PFSK-1 (cell line): ENCODE measurements around the gene FGGY.

Experiments used
- FOXP2 ChIP-seq: optimal IDR thresholded peaks from 2 replicates; pipeline ENCODE3; 2011; ENCODE audit warnings: borderline replicate concordance, control low read depth, inconsistent platforms; ENCODE audit not compliant: insufficient read depth; ENCODE audit errors: extremely low read length, extremely low read depth
- POLR2AphosphoS5 ChIP-seq: IDR thresholded peaks from 2 replicates; pipeline ENCODE4 v1.6.1; 2012; ENCODE audit warnings: low read depth, mild to moderate bottlenecking, control low read depth, low read length, moderate library complexity
- REST ChIP-seq, 2 experiments: IDR thresholded peaks; 2 replicates each; pipeline versions ENCODE4 v1.6.1 to v1.8.0; 2011 to 2012; ENCODE audit warnings: low read depth in 2 of 2, low read length in 2 of 2, control low read depth in 1 of 2, inconsistent platforms in 1 of 2, mild to moderate bottlenecking in 1 of 2, moderate library complexity in 1 of 2; ENCODE audit not compliant: insufficient read depth in 1 of 2
- SIN3A ChIP-seq: IDR thresholded peaks from 2 replicates; pipeline ENCODE4 v1.6.1; 2012; ENCODE audit warnings: mild to moderate bottlenecking, low read length, moderate library complexity, borderline replicate concordance; ENCODE audit not compliant: insufficient read depth
- TAF1 ChIP-seq: IDR thresholded peaks from 2 replicates; pipeline ENCODE4 v1.6.1; 2012; ENCODE audit warnings: low read length, control low read depth, borderline replicate concordance; ENCODE audit not compliant: insufficient read depth

Gene FGGY

GRCh38 chr1:59397139-59397858 lies 100.4 kb downstream of the FGGY start:
- TF ChIP-seq TAF1 = no peak
- TF ChIP-seq SIN3A = no peak
- no peak for TF ChIP-seq FOXP2
- no peak for TF ChIP-seq REST (IDR thresholded peaks at IDR 0.05; ENCODE audit: insufficient read depth in 1 of 2, low read depth in 2 of 2, low read length in 2 of 2)
- TF ChIP-seq POLR2AphosphoS5 = no peak

GRCh38 chr1:59399642-59400041 lies 102.7 kb downstream of the FGGY start:
- TF ChIP-seq REST (IDR thresholded peaks at IDR 0.05; ENCODE audit: insufficient read depth in 1 of 2, low read depth in 2 of 2, low read length in 2 of 2) = no peak
- no peak for TF ChIP-seq SIN3A
- no peak for TF ChIP-seq FOXP2
- no peak for TF ChIP-seq TAF1
- no peak for TF ChIP-seq POLR2AphosphoS5

GRCh38 chr1:59401581-59401980 lies 104.7 kb downstream of the FGGY start:
- TF ChIP-seq SIN3A = no peak
- no peak for TF ChIP-seq REST (IDR thresholded peaks at IDR 0.05; ENCODE audit: insufficient read depth in 1 of 2, low read depth in 2 of 2, low read length in 2 of 2)
- no peak for TF ChIP-seq TAF1
- no peak for TF ChIP-seq FOXP2
- no peak for TF ChIP-seq POLR2AphosphoS5

- no peak for TF ChIP-seq TAF1
- TF ChIP-seq REST (IDR thresholded peaks at IDR 0.05; ENCODE audit: insufficient read depth in 1 of 2, low read depth in 2 of 2, low read length in 2 of 2) = no peak
- TF ChIP-seq FOXP2 = no peak
- TF ChIP-seq POLR2AphosphoS5 = no peak
- no peak for TF ChIP-seq SIN3A
Observed at GRCh38 chr1:59404796-59405195, 107.9 kb downstream of the FGGY start.
